GM23248 (cell line): ENCODE results near the gene MORN1.

Source experiments
- EZH2 ChIP-seq: fragments of 200-600 bp; sonication (generic); IDR thresholded peaks from 2 replicates; pipeline ENCODE4 v1.6.1; 2018; ENCODE audit warnings: antibody characterized with exemption, mild to moderate bottlenecking; ENCODE audit not compliant: insufficient read depth, poor library complexity, severe bottlenecking
- EZH2phosphoT487 ChIP-seq: fragments of 200-600 bp; sonication (generic); IDR thresholded peaks from 2 replicates; pipeline ENCODE4 v1.6.1; 2018; ENCODE audit warnings: antibody characterized with exemption, moderate library complexity, mild to moderate bottlenecking, low read depth; ENCODE audit not compliant: insufficient read depth

DNA sequence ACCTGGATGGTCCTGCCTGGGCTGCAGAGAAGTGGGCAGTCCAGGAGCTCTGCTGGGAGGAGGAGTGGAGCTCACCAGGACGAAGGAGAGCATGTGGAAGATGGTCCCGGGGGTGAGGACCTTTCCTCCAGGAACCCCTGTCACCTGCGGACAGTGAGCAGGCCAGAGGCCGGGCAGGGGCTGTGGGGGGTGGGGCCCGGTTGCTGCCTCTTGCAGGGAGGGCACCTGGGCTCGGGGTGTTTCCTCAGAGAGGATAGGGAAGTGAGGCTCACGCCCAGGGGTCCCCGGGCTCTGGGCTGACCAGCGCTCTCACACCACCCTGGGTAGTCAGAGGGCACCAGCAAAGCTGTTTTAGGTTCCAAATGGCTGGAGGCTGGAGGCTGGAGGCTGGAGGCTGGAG lies 43.7 kb upstream of the MORN1 start:
- no peak for TF ChIP-seq EZH2
- no peak for TF ChIP-seq EZH2phosphoT487
